Vagina (tissue), 2 donors: ENCODE data around the gene DNAJC5. TPM values are rescaled to one million over a fixed set of nuclear protein-coding genes. Genes with fewer than 3 reads are reported as not detected.

ENCODE experiments used
- DNase-seq, 2 donors: peaks; one replicate each; pipeline ENCODE4 v3.0.0-alpha.2; 2017; ENCODE audit errors: extremely low spot score in 2 of 2
- H3K27ac ChIP-seq: fragments of 200-600 bp; sonication (generic); one replicate; pipeline ENCODE4 v1.5.1; 2019
- H3K27me3 ChIP-seq: fragments of 200-600 bp; sonication (generic); one replicate; pipeline ENCODE4 v1.5.1; 2019
- H3K36me3 ChIP-seq, 2 donors: fragments of 200-600 bp; sonication (generic); one replicate each; pipeline ENCODE4 v1.5.1; 2017 to 2019
- H3K4me1 ChIP-seq: fragments of 200-600 bp; sonication (generic); one replicate; pipeline ENCODE4 v1.5.1; 2019
- H3K4me3 ChIP-seq, 2 donors: fragments of 200-600 bp; sonication (generic); 1 replicate in 1 of 2; 2 replicates in 1 of 2; pipeline ENCODE4 v1.5.1; 2016 to 2019
- H3K9me3 ChIP-seq: fragments of 200-600 bp; sonication (generic); one replicate; pipeline ENCODE4 v1.5.1; 2019
- POLR2A ChIP-seq, 2 donors: fragments of 450-650 bp; IDR thresholded peaks; one replicate each; pipeline ENCODE4 v1.6.1; 2017; ENCODE audit warnings: antibody characterized with exemption in 2 of 2, mild to moderate bottlenecking in 2 of 2, moderate library complexity in 2 of 2
- POLR2AphosphoS5 ChIP-seq, 2 donors: sonication (generic); formaldehyde crosslinking; IDR thresholded peaks; one replicate each; pipeline ENCODE4 v1.9.0; 2017; ENCODE audit warnings: antibody characterized with exemption in 2 of 2, mild to moderate bottlenecking in 2 of 2, low read depth in 1 of 2; ENCODE audit not compliant: insufficient read depth in 1 of 2
- intact Hi-C: fragments of 100-400 bp; cut with DNase I; formaldehyde crosslinking; loops from one replicate; pipeline ENCODE4 v1.15.1; 2023
- total RNA-seq: library from RNA; depleted of rRNA; stranded (reverse); fragments of >200 nt; gene quantifications from one replicate; pipeline ENCODE4 v1.2.3, GENCODE V29; 2016
- TF ChIP-seq, protein P1 (sequence below), 3 experiments: fragments of 450-650 bp in 2 of 3; fragments of 200-600 bp in 1 of 3; sonication (generic) in 1 of 3; IDR thresholded peaks; one replicate each; pipeline ENCODE4 v1.5.1; 2017 to 2019; ENCODE audit warnings: antibody characterized with exemption in 3 of 3, mild to moderate bottlenecking in 2 of 3, moderate library complexity in 2 of 3

The DNAJC5 gene
- total RNA-seq, 1 donor from 2014 or later: 25.8 TPM

GRCh38 chr20:63966172-63966943 is 71.4 kb downstream of the DNAJC5 start:
- Histone ChIP-seq H3K4me1 (peaks cover 20% of the 10 kb centered on the region), H3K9me3 (no peaks in the 10 kb centered on the region), H3K36me3 (peaks cover 0 to 46% of the 10 kb centered on the region in 2 donors), H3K27ac (no peak overlapping the region), H3K4me3 (no peak overlapping the region), H3K27me3 (no peaks in the 10 kb centered on the region)
- intact Hi-C loops: no loop called here
- TF ChIP-seq, protein P1, sequence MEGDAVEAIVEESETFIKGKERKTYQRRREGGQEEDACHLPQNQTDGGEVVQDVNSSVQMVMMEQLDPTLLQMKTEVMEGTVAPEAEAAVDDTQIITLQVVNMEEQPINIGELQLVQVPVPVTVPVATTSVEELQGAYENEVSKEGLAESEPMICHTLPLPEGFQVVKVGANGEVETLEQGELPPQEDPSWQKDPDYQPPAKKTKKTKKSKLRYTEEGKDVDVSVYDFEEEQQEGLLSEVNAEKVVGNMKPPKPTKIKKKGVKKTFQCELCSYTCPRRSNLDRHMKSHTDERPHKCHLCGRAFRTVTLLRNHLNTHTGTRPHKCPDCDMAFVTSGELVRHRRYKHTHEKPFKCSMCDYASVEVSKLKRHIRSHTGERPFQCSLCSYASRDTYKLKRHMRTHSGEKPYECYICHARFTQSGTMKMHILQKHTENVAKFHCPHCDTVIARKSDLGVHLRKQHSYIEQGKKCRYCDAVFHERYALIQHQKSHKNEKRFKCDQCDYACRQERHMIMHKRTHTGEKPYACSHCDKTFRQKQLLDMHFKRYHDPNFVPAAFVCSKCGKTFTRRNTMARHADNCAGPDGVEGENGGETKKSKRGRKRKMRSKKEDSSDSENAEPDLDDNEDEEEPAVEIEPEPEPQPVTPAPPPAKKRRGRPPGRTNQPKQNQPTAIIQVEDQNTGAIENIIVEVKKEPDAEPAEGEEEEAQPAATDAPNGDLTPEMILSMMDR (IDR thresholded peaks at IDR 0.05): no peak
- no peak for TF ChIP-seq POLR2A (IDR thresholded peaks at IDR 0.05)
- no peak for TF ChIP-seq POLR2AphosphoS5 (IDR thresholded peaks at IDR 0.05; ENCODE audit: insufficient read depth in 1 of 2, low read depth in 1 of 2)
- DNase-seq: no peak

DNA sequence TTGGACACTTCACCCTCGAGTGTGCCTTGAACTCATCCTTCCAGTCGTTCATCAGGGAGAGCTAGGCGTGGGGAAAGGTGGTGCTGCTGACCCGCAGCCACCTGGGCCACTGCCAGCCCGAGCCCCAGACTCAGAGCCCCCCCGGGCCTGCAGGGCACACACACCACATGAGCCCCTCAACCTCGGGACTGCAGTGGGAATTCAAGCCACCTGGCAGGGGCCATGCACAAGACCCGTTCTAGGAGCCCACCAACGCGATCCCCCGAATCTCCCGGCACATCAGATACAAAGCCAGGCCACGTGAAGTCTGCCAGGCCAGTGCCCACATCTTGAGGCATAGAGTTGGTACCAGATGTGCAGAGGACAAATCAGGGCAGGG is 72.0 kb downstream of the DNAJC5 start:
- intact Hi-C loops: no loop called here
- H3K36me3 ChIP-seq: peaks cover 0 to 40% of the 10 kb centered on the region in 2 donors
- no peaks in the 10 kb centered on the region for H3K27me3 ChIP-seq
- TF ChIP-seq POLR2AphosphoS5 (IDR thresholded peaks at IDR 0.05; ENCODE audit: insufficient read depth in 1 of 2, low read depth in 1 of 2): no peak
- TF ChIP-seq POLR2A (IDR thresholded peaks at IDR 0.05): no peak
- TF ChIP-seq, protein P1 (IDR thresholded peaks at IDR 0.05): no peak
- H3K27ac ChIP-seq: no peak overlapping the region
- no peak overlapping the region for H3K4me3 ChIP-seq
- H3K9me3 ChIP-seq: no peaks in the 10 kb centered on the region
- peaks cover 20% of the 10 kb centered on the region for H3K4me1 ChIP-seq
- no peak for DNase-seq

DNA sequence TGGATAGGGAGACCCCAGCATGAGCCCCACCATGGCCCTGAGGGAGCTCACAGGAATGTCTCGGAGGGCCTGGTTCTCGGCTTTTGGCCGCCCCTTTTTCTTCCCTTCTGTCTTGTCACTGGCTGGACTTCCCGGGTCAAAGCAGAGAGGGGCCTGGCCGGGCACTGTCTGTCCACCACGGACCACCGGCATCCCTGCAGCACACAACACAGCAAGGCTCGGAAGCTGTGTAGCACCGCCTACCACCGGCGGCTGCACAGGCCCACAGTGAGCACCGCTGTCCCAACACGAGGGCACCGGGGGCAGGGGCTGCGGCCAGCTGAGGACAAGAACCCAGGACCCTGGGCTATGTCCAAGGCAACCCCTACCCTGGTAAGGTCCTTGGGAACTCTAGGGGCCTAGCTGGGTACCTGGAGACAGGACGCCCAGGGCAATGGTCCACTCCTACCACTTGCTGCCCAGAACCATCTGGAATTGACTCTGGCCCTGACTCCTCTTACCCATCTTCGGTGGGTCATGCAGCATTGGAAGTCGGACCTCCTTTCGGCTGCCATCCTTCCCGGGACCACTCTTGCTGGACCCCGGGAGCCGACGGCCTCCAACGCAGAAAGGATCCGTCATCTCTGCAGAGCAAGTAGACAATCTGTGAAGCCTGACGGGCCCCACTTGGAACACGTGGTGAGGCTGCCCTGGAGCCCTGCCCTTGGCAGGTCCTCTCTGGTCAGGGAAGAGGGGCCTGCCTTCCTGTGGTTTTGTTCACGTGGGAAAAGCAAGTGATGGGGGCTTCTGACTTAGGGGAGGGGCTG is 72.6 kb downstream of the DNAJC5 start:
- H3K4me1 ChIP-seq: peaks cover 24% of the 10 kb centered on the region
- no peak overlapping the region for H3K27ac ChIP-seq
- H3K4me3 ChIP-seq: no peak overlapping the region
- H3K36me3 ChIP-seq: peaks cover 0 to 34% of the 10 kb centered on the region in 2 donors
- DNase-seq: no peak
- no peaks in the 10 kb centered on the region for H3K9me3 ChIP-seq
- H3K27me3 ChIP-seq: no peaks in the 10 kb centered on the region
- intact Hi-C loops: no loop called here
- TF ChIP-seq POLR2A (IDR thresholded peaks at IDR 0.05): no peak
- no peak for TF ChIP-seq POLR2AphosphoS5 (IDR thresholded peaks at IDR 0.05; ENCODE audit: insufficient read depth in 1 of 2, low read depth in 1 of 2)
- TF ChIP-seq, protein P1 (IDR thresholded peaks at IDR 0.05): no peak

DNA sequence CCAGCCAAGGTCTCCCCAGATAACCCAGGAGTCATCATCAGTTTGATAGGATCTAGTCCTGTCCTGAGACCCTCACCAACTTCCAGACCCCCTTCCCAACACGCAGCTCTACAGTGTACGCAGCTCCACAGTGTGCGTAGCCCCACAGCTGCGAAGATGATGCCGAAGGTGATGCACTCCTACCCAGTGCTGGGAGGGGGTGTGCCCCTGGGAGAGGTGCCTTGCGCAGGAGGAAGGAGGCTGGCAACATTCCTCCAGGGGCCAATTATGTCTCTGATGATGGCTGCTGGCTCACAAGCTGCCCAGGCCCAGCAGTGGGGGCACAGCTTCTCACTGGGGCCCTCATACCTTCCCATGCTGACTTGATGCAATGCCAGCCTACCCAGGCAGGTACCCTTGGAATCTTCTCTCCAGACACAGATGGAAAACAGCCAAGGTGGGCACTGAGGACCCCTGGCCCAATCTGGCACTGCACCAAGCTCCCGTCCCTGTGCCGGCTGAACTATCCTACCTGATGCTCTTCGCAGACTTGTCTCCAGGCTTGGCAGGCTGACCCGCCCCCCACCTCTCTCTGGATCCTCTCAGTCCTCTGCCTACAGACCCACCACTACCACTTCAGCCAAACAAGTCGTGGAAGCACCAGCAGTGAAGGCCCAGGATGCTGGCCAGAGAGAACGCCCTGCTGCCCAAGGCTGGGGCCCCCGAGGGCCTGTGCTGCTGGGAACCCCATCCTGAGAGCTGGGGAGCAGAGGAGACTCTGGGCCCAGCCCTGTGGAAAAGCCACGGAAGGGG is 73.4 kb downstream of the DNAJC5 start:
- peaks cover 24% of the 10 kb centered on the region for H3K4me1 ChIP-seq
- no peaks in the 10 kb centered on the region for H3K9me3 ChIP-seq
- peaks cover 0 to 32% of the 10 kb centered on the region in 2 donors for H3K36me3 ChIP-seq
- intact Hi-C loops: no loop called here
- H3K4me3 ChIP-seq: peak overlapping the region; percentile 59 to 90
- H3K27me3 ChIP-seq: no peaks in the 10 kb centered on the region
- TF ChIP-seq, protein P1 (IDR thresholded peaks at IDR 0.05): no peak
- no peak for TF ChIP-seq POLR2A (IDR thresholded peaks at IDR 0.05)
- TF ChIP-seq POLR2AphosphoS5 (IDR thresholded peaks at IDR 0.05; ENCODE audit: insufficient read depth in 1 of 2, low read depth in 1 of 2): no peak
- no peak for DNase-seq
- H3K27ac ChIP-seq: peak overlapping the region; percentile 72
